Central memory CD8-positive, alpha-beta T cell (primary cell): ENCODE data around the gene CELSR1.
A peak's percentile ranks its signal among the peaks of the same experiment; 100 is the strongest.

Source experiments
- ATAC-seq: fragments of 150-1000 bp; cut with Tn5 transposase; replicated peaks from 2 replicates; pipeline ENCODE4 v1.10.0; 2022; ENCODE audit warnings: mild to moderate bottlenecking, moderate FRiP score, moderate number of reproducible peaks; ENCODE audit not compliant: poor library complexity, severe bottlenecking; ENCODE audit errors: extremely low read depth
- DNase-seq, 2 donors: peaks; one replicate each; pipeline ENCODE4 v3.0.0; 2021; ENCODE audit warnings: low spot score in 2 of 2
- H3K27ac Mint-ChIP-seq: one replicate; pipeline ENCODE4 v1.8.0; 2022; ENCODE audit warnings: low read depth, mild to moderate bottlenecking, moderate library complexity, mixed read lengths
- H3K27me3 Mint-ChIP-seq: one replicate; pipeline ENCODE4 v1.8.0; 2022; ENCODE audit warnings: mixed read lengths
- H3K36me3 Mint-ChIP-seq: one replicate; pipeline ENCODE4 v1.8.0; 2022; ENCODE audit warnings: mild to moderate bottlenecking, moderate library complexity, mixed read lengths; ENCODE audit not compliant: insufficient read depth
- H3K4me1 Mint-ChIP-seq: one replicate; pipeline ENCODE4 v1.8.0; 2022; ENCODE audit warnings: mixed read lengths
- H3K4me3 Mint-ChIP-seq: one replicate; pipeline ENCODE4 v1.8.0; 2022; ENCODE audit warnings: mild to moderate bottlenecking, moderate library complexity, mixed read lengths
- H3K9me3 Mint-ChIP-seq: one replicate; pipeline ENCODE4 v1.8.0; 2022; ENCODE audit warnings: mixed read lengths

CELSR1 gene

GRCh38 chr22:46537225-46537945 is at the start of gene CELSR1:
Gene CELSR1 (minus strand): TSS chr22:46537620. CDS start chr22:46537170, 450 bp downstream.
- peaks cover 31% of the 10 kb centered on the region for H3K27me3 Mint-ChIP-seq
- ATAC-seq, result no peak
- DNase-seq, result no peak
- peaks cover 13% of the 10 kb centered on the region for H3K4me1 Mint-ChIP-seq
- no peak within 1 kb of the TSS for H3K27ac Mint-ChIP-seq
- no peaks in the 10 kb centered on the region for H3K36me3 Mint-ChIP-seq
- peak within 1 kb of the TSS; percentile 9 for H3K4me3 Mint-ChIP-seq
- H3K9me3 Mint-ChIP-seq, result no peaks in the 10 kb centered on the region

- H3K27me3 Mint-ChIP-seq, result no peaks in the 10 kb centered on the region
- peaks cover 2% of the 10 kb centered on the region for H3K36me3 Mint-ChIP-seq
- no peak for DNase-seq
- no peaks in the 10 kb centered on the region for H3K9me3 Mint-ChIP-seq
- H3K4me1 Mint-ChIP-seq, result peaks cover 23% of the 10 kb centered on the region
- peak overlapping the region; percentile 82 for H3K27ac Mint-ChIP-seq
- ATAC-seq, result no peak
- H3K4me3 Mint-ChIP-seq, result peak overlapping the region; percentile 73
Measured at GRCh38 chr22:46587061-46587460, 49.6 kb upstream of the CELSR1 start.

- Mint-ChIP-seq H3K27ac (peak overlapping the region; percentile 82), H3K4me3 (peak overlapping the region; percentile 73), H3K27me3 (no peaks in the 10 kb centered on the region), H3K9me3 (no peaks in the 10 kb centered on the region), H3K36me3 (peaks cover 2% of the 10 kb centered on the region), H3K4me1 (peaks cover 21% of the 10 kb centered on the region)
- DNase-seq, result no peak
- ATAC-seq, result no peak
Measured at GRCh38 chr22:46586531-46587011, 49.2 kb upstream of the CELSR1 start.

GRCh38 chr22:46586123-46586519 is 48.7 kb upstream of the CELSR1 start:
- Mint-ChIP-seq H3K9me3 (no peaks in the 10 kb centered on the region), H3K36me3 (peaks cover 2% of the 10 kb centered on the region), H3K27ac (no peak overlapping the region), H3K4me1 (peaks cover 26% of the 10 kb centered on the region), H3K4me3 (no peak overlapping the region), H3K27me3 (no peaks in the 10 kb centered on the region)
- no peak for DNase-seq
- ATAC-seq, result no peak

GRCh38 chr22:46585340-46586122 is 48.1 kb upstream of the CELSR1 start:
- ATAC-seq (no peak), DNase-seq (no peak)
- peaks cover 2% of the 10 kb centered on the region for H3K36me3 Mint-ChIP-seq
- H3K4me3 Mint-ChIP-seq, result no peak overlapping the region
- peaks cover 26% of the 10 kb centered on the region for H3K4me1 Mint-ChIP-seq
- H3K27me3 Mint-ChIP-seq, result no peaks in the 10 kb centered on the region
- H3K9me3 Mint-ChIP-seq, result no peaks in the 10 kb centered on the region
- no peak overlapping the region for H3K27ac Mint-ChIP-seq

DNA sequence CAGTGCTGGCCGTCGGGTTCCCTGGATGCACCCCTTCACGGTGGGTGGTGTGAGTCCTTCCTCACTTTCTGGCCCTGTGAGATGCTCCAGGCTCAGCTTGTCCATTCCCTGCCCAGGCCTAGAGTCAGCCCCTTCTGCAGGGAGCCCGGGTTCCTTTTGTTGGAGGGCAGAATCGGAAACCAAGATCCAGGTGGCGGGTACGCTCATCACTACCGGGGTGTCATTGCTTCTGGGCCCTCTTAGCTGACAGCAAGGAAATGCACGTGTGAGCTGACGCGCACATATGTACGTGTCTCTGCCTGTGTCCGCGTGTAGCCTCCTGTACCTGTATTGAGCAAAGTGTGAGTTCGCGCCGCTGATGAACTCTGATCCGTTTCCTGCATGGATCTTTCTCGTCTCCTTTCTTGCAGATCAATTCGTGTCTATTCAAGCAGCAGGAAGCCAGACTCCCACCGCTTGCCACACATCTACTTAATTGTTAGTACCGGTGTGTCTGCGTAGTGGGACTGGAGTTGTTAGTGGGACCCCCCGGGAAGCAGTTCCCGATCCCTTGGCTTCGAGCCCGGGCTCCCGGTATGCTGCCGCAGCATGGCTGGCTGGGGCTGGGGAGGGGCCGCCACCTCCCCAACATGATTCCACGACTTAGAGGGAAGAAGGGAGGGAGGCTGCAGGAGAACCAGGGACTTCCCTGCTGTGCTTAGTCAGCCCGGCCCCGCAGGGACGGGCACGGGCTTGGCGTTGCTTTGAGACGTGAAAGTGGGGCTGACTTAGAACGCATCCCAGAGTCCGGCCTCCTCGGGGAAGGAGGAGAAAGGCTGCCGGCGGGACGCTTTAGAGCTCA is 46.9 kb upstream of the CELSR1 start:
- ATAC-seq, result no peak
- Mint-ChIP-seq H3K27ac (no peak overlapping the region), H3K4me1 (peaks cover 37% of the 10 kb centered on the region), H3K9me3 (no peaks in the 10 kb centered on the region), H3K36me3 (no peaks in the 10 kb centered on the region), H3K4me3 (no peak overlapping the region), H3K27me3 (no peaks in the 10 kb centered on the region)
- DNase-seq, result no peak

DNA sequence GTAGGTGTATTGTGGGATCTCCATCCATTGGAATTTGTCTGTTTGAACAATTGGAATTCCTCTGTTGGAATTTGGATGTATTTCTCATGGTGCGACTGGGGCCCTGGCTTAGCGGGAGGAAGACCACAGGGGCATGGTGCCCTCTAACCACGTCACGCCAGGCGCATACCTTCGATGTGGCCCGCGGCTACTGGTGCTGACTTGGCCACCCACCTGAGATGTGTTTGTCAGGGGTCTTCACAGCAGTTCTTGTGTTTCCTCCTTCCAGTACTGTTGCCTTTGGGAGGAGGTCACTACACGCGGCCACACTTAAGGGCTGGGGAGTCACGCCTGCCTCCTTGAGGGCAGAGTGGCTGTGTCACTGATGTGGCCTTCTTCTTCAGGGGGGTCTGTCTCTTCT is 46.2 kb upstream of the CELSR1 start:
- Mint-ChIP-seq H3K27me3 (no peaks in the 10 kb centered on the region), H3K36me3 (peaks cover under 1% of the 10 kb centered on the region), H3K4me3 (no peak overlapping the region), H3K27ac (no peak overlapping the region), H3K4me1 (peaks cover 42% of the 10 kb centered on the region), H3K9me3 (no peaks in the 10 kb centered on the region)
- ATAC-seq (no peak), DNase-seq (no peak)

DNA sequence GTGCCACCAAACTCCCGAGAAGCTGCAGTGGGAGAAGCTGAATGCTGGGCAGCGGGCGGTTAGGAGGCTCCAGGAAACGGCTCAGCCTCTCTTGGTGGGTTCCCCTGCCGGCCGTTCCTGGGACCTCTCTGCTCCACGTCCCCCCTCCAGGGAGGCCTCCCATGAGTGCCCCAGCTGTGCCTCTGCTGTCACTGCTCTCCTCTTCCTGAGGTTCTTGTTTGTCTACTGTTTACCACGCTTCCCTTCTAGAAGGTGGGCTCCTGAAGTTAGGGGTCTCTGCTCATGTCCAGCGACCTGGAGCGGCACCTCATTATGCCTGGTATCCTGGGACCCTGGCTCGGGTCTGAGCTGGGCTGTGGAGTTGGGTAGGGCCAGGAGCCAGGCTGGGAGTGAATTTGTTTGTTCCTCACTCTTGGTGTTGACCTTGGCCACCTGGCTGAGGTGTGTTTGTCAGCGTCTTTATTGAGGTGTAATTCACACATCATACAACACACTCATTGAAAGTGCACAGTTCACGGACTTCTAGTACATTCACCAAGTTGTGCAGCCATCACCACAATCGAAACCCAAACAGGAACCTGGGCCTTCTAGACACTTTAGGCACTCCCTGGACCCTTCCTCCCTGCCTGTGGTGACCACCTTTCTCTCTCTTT is 45.0 kb upstream of the CELSR1 start:
- Mint-ChIP-seq H3K36me3 (peaks cover 1% of the 10 kb centered on the region), H3K27me3 (no peaks in the 10 kb centered on the region), H3K27ac (no peak overlapping the region), H3K4me3 (no peak overlapping the region), H3K4me1 (peaks cover 43% of the 10 kb centered on the region), H3K9me3 (no peaks in the 10 kb centered on the region)
- ATAC-seq (no peak), DNase-seq (no peak)

GRCh38 chr22:46581538-46582244 is 44.3 kb upstream of the CELSR1 start:
- Mint-ChIP-seq H3K4me1 (peaks cover 36% of the 10 kb centered on the region), H3K36me3 (peaks cover 1% of the 10 kb centered on the region), H3K27me3 (no peaks in the 10 kb centered on the region), H3K27ac (no peak overlapping the region), H3K4me3 (no peak overlapping the region), H3K9me3 (no peaks in the 10 kb centered on the region)
- DNase-seq, result no peak
- no peak for ATAC-seq

DNA sequence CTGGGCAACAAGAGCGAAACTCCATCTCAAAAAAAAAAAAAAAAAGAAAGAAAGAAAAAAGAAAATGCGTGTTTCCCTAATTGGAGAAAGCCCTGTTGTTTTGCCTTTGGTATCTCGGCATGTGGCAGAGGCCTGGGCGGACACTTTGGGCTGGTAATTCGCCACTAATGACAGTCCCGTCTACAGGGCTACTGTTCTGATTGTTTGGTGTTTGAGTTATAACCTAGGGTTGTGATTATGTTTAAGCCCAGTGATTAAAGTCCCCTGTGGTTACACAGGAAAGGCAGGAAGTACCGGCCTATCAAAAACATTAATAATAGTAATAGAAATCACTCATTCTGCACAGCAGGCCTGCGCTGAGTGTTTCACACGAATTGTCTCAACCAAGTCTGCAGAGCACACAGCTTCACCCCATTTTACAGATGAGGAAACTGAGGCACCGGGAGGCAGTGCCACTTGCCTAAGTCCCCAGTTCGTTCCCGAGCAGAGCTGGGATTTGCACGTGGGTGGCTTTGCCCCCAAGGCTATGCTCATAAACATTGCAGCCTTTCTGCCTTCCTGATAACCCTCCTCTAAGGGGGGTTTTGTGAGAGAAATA is 43.6 kb upstream of the CELSR1 start:
- no peaks in the 10 kb centered on the region for H3K9me3 Mint-ChIP-seq
- H3K4me1 Mint-ChIP-seq, result peaks cover 38% of the 10 kb centered on the region
- no peak for ATAC-seq
- H3K36me3 Mint-ChIP-seq, result peaks cover 5% of the 10 kb centered on the region
- no peak overlapping the region for H3K4me3 Mint-ChIP-seq
- DNase-seq, result no peak
- no peak overlapping the region for H3K27ac Mint-ChIP-seq
- H3K27me3 Mint-ChIP-seq, result no peaks in the 10 kb centered on the region

DNA sequence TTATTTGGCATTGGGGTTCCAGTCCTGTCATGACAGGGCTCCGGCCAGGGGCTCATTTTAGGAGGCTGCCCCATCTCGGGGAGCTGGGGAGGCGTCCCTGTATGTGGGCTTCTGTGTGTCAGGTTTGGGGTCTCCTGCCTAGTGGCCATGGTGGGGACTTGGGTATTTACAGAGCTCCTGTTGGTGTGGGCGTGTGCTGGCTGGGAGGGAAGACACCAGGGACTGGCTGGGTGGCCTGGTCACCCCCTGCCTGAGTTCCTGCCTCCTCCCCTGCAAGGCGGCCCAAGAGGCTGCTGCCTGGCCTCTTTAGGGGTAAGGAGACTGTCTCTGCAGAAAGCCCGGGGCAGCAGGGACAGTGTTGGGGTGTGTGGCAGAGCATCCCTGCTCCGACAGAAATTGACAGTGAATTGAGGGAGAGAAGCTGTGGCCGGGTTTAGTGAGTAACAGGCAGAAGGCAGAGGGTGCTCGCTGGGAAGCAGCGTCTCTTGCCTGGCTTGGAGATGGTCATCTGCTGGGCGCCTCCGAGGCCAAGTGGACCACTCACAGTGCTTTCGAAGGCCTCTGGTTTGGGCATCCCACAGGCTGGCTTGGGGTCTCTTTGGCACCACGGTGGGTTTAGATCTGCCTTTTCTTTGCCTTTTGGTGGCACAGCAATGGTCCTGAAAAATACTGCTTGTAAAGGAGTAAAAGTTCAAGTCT is 42.5 kb upstream of the CELSR1 start:
- ATAC-seq, result no peak
- no peaks in the 10 kb centered on the region for H3K27me3 Mint-ChIP-seq

More for the DNA sequence above, 42.5 kb upstream of the CELSR1 start:
- no peaks in the 10 kb centered on the region for H3K9me3 Mint-ChIP-seq
- H3K4me1 Mint-ChIP-seq, result peaks cover 50% of the 10 kb centered on the region
- peaks cover 9% of the 10 kb centered on the region for H3K36me3 Mint-ChIP-seq
- no peak overlapping the region for H3K27ac Mint-ChIP-seq
- H3K4me3 Mint-ChIP-seq, result peak overlapping the region; percentile 93
- DNase-seq, result no peak
